Measurements from ENCODE around the gene CCDC88C.
A peak's percentile ranks its signal among the peaks of the same experiment; 100 is the strongest.
"Not testable (repeated sequence)": the region's sequence is repeated elsewhere in the genome, so short reads cannot be mapped to it uniquely, and the experiment has no call there.

The CCDC88C gene, protein sequence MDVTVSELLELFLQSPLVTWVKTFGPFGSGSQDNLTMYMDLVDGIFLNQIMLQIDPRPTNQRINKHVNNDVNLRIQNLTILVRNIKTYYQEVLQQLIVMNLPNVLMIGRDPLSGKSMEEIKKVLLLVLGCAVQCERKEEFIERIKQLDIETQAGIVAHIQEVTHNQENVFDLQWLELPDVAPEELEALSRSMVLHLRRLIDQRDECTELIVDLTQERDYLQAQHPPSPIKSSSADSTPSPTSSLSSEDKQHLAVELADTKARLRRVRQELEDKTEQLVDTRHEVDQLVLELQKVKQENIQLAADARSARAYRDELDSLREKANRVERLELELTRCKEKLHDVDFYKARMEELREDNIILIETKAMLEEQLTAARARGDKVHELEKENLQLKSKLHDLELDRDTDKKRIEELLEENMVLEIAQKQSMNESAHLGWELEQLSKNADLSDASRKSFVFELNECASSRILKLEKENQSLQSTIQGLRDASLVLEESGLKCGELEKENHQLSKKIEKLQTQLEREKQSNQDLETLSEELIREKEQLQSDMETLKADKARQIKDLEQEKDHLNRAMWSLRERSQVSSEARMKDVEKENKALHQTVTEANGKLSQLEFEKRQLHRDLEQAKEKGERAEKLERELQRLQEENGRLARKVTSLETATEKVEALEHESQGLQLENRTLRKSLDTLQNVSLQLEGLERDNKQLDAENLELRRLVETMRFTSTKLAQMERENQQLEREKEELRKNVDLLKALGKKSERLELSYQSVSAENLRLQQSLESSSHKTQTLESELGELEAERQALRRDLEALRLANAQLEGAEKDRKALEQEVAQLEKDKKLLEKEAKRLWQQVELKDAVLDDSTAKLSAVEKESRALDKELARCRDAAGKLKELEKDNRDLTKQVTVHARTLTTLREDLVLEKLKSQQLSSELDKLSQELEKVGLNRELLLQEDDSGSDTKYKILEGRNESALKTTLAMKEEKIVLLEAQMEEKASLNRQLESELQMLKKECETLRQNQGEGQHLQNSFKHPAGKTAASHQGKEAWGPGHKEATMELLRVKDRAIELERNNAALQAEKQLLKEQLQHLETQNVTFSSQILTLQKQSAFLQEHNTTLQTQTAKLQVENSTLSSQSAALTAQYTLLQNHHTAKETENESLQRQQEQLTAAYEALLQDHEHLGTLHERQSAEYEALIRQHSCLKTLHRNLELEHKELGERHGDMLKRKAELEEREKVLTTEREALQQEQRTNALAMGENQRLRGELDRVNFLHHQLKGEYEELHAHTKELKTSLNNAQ (N-terminal part only)

DNA sequence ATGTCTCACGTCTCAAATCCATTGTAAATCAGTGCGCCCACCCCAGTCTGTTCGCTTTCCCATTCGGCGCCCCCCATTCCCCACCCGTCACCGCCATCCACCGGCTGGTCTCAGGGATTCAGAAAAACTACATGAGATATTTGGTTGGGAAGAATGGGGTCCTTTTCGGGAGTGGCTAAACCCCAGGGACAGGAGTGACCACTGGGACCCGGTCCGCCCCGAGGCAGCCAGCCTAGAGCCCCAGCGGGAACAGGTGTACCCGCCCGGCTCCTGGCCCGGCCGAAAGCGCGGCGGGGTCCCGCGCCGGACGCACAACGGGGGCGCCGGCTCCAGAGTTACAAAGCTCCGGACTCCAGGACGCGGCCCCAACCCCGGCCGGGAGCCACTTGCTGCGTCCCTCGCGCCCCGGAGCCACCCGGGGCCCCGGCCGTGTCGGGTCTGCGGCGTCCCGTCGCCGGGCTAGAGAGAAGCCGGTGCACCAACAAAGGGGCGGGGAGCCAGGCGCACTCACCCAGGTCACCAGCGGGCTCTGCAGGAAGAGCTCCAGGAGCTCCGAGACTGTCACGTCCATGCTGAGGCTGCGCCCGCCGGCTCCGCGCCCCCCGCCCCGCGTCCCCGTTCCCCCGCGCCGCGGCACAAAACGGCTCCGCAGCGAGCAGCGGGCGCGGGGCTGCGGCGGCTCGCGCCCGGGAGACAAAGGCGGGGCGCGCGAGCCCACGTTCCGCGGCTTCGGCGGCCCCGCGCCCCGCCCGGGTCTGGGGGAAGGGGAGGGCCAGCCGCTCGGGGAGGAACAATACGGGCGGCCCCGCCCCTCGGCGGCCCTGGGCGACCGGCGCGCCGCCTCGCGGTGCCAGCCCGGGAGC lies at the start of gene CCDC88C:
Gene CCDC88C (minus strand): TSS at position 701 of the 863 bp plus-strand sequence. CDS start 130 bp downstream, at position 571.
- no peak for FAIRE-seq

DNA sequence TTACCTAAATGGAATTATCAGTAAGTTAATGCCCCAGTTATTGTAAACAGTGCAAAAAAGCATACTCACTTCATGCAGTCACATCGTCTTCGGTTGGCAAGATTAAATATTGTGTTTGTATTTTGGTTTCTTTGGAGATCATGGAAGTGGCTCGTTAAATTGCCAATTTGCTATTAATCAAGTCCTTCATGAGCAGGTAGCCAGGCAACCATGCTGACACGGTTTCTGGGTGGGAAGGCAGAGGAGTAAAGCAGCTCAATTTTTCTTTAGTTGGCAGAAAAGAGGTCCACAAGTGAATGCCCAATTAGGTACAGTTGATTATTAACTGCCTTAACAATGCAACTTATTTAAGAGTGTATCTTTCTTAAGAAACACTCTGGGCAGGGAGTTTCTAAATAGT lies 48.6 kb upstream of the CCDC88C start:
- FAIRE-seq: peak; percentile 99

DNA sequence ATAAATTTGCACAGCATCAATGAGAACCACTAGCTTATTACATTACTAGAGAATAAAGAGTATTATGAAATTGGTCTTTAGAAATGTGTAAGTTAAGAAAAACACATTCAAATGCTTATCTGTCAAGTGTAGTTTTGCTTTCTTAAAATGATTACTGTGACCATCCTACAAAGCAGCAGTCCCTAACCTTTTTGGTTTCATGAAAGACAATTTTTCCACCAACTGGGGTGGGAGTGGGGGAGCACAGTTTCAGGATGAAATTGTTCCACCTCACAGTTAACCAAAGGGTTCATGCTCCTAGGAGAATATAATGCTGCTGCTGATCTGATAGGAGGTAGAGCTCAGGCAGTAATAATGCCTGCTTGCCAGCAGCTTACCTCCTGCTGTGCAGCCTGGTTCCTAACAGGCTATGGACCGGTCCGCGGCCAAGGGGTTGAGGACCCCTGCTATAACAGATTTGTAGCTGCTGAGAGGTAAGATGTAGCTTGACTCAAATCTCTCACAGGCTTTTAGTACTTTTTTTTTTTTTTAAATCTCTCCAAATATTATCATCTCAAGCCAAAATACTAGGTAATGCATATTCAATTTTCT lies 47.1 kb upstream of the CCDC88C start:
- FAIRE-seq: peak; percentile 64

DNA sequence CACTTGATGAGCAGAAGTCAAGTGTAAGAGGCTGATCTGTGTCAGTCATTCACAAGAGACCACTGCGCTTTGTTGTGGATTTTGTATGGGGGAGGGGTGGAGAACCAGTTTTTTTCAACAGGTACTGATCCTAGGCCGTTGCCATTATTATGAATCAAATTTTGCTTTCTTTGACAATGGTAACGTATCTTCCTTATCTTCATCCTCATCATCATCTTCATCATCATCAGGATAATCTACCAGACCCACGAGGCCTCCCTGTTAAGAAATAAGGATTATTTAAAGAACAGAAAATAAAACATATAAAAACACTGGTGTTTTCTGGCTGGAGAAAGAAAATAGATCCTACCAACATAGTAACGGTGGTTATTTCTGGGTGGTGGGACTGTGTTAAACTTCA lies 41.0 kb upstream of the CCDC88C start:
- FAIRE-seq: no peak

DNA sequence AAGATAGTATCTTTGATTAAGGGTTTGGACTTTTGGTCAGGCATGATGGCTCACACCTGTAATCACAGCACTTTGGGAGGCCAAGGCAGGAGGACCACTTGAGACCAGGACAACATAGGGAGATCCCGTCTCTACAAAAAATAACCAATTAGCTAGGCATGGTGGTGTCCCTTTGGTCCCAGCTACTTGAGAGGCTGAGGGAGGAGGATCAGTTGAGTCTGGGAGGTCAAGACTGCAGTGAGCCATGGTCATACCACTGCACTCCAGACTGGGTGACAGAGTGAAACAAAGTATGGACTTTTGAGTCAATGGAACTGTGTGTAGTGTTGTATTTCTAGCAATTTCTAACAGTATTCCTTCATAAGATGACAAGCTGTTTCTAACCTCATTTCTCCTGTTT lies 38.7 kb upstream of the CCDC88C start:
- no peak for FAIRE-seq

DNA sequence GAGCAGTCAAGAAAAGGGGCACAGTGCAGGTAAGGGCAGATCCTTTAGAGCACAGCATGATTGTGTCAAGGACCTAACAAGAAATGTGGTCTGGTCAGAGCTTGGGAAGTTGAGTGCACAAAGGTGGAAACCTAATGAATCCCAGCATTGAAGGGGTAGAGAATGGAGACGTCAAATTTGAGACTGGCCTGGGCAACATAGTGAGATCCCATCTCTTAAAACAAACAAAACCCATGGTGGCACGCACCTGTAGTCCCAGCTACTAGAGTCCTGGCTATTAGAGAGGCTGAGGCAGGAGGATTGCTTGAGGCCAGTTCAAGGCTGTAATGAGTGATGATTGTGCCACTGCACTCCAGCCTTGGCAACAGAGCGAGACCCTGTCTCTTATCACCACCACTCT lies 37.0 kb upstream of the CCDC88C start:
- FAIRE-seq: no peak

DNA sequence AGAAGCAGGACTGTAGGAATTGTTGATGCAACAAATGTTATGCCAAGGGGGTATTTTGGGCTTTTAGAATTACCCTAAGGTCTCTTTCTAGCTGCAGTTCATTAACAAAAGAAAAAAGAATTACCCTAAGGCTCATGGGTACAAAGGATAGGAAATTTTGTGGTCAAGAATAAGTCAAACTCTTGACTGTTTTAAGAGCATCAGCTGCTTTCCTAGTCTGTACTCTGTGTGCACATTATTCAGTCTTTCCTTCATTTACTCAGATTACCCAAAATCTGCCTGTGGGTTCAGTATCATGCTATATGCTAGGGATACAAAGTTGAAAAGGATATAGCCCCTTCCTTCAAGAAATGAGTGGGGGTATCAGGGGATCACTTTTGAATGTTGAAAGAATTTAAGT lies 36.5 kb upstream of the CCDC88C start:
- no peak for FAIRE-seq

DNA sequence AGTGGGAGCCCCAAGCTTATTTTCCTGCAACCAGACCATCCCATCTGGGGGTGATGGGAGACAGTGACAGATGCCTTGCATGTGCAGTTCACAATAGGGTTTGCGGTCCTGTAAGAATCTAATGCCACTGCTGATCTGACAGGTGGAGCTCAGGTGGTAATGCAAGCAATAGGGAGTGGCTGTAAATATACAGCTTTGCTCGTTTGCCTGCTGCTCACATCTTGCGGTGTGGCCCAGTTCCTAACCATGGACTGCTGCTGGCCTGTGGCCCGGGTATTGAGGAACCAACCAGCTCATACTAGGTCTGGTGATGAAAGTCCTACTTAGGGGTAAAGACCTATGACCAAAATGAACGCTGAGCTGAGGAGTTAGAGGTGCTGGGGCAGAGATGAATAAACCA lies 36.1 kb upstream of the CCDC88C start:
- FAIRE-seq: no peak

DNA sequence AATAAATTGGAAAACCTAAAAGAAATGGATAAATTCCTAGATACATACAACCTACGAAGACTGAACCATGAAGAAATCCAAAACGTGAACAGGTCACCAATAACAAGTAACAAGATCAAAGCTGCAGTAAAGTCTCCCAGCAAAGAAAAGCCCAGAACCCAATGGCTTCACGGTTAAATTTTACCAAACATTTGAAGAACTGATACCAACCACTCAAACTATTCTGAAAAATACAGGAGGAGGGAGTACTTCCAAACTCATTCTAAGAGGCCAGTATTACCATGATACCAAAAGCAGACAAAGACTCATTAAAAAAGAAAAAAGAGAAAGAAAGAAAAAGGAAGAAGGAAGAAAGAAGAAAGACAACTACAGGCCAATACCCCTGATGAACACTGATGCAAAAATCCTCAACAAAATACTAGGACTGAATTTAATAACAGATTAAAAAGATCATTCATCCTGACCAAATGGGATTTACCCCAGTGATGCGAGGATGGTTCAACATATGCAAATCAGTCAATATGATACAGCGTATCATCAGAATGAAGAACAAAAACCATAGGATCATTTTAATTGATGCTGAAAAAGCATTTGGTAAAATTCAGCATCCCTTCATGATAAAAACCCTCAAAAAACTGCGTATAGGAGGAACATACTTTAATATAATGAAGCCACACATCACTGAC lies 26.9 kb upstream of the CCDC88C start:
- FAIRE-seq: no peak

DNA sequence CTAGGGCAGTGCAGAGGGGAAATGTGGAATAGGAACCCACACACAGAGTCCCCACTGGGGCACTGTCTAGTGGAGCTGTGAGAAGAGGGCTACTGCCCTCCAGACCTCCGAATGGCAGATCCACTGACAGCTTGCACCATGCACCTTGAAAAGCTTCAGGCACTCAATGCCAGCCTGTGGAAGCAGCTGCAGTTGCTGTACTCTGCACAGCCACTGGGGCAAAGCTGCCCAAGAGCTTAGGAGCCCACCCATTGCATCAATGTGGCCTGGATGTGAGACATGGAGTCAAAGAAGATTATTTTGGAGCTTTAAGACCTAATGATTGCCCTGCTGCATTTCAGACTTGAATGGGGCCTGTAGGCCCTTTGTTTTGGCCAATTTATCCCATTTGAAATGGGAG lies 21.7 kb upstream of the CCDC88C start:
- no peak for FAIRE-seq

DNA sequence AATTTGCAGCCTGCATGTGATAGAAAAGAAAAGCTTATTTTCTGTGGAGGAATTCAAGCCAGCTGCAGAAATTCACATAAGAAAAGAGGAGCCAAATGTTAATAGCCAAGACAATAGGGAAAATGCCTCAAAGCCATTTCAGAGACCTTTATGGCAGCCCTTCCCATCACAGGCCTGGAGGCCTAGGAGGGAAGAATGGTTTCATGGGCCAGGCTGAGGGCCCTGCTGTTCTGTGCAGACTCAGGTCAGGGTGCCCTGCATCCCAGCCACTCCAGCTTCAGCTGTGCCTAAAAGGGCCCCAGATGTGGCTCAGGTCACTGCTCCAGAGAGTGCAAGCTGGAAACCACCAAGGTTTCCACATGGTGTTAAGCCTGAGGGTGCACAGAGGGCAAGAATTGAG lies 21.2 kb upstream of the CCDC88C start:
- FAIRE-seq: no peak

DNA sequence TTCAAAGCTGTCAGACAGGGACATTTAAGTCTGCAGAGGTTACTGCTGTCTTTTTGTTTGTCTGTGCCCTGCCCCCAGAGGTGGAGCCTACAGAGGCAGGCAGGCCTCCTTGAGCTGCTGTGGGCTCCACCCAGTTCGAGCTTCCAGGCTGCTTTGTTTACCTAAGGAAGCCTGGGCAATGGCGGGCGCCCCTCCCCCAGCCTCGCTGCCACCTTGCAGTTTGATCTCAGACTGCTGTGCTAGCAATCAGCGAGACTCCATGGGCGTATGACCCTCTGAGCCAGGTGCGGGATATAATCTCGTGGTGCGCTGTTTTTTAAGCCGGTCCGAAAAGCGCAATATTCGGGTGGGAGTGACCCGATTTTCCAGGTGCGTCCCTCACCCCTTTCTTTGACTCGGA lies 18.6 kb upstream of the CCDC88C start:
- FAIRE-seq: not testable (repeated sequence)

DNA sequence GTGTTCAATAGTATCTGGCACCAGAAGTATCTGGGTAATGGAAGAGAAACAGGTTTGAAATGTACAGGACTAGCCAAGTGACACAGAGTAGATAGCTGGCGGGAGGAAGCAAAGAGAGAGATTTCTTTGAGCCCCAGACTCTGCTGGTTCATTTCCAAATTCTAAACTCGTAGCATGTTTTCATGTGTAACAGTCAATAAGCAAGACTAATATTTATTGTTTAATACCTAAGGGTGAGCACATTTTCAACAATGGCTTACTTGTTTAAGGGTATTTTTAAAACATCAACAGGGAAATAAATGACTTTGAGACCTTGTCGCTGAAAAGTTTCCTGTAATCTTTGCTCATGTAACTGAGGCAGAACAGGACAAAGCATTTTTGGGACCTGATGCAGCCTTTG lies 11.8 kb upstream of the CCDC88C start:
- FAIRE-seq: no peak

DNA sequence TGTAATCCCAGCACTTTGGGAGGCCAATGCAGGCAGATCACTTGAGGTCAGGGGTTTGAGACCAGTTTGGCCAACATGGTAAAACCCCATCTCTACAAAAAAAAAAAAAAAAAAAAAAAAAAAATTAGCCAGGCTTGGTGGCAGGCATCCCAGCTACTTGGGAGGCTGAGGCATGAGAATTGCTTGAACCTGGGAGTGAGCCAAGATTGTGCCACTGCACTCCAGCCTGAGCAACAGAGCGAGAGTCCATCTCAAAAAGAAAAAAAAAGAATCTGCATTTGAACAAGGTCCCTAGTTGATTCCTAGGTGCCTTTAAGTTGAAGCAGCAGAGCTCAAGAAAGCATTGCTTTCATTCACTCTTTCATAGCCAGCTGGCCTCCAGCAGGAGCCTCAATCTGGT lies 11.3 kb upstream of the CCDC88C start:
- FAIRE-seq: not testable (repeated sequence)

DNA sequence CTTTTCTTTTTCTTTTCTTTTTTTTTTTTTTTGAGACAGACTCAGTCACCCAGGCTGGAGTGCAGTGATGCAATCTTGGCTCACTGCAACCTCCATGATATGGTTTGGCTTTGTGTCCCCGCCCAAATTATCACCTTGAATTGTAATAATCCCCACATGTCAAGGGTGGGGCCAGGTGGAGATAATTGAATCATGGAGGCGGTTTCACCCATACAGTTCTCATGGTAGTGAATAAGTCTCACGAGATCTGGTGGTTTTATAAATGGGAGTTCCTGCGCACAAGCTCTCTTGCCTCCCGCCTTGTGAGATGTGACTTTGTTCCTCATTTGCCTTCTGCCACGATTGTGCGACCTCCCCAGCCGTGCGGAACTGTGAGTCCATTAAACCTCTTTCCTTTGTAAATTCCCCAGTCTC lies 7.9 kb upstream of the CCDC88C start:
- FAIRE-seq: not testable (repeated sequence)

DNA sequence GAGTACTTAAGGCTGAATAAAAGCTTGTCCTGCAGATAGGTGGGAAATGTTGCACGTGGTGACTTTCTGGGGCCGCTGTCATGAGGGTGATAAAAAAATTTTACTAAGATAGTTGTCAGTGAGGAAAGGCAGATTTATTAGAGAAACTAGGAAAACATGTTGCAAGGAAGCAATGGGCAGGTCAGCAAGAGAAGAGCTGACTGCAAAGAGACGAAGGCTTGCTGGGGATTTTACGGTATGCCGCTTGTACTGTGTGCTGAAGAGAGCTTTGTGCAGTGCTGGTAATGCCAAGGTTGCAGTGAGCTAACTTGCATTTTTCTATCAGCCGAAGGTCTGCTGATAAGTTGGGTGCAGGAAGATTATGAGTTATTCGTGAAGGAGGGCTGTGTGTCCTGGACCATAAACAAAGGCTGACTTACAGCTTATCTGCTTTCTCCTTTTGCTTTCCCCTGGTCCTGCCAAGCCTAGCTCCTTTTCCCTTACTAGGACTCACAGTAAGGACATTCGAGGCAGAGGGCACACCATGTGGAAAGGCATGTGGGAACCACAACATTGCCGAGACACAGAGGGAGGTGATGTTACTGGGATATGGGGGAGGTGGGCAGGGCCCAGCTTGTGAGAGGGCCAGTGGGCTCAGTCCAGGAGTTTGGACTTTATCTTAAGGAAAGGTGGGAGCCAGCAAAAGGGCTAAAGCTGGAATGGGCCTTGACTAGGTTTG lies 7.4 kb upstream of the CCDC88C start:
- FAIRE-seq: no peak

DNA sequence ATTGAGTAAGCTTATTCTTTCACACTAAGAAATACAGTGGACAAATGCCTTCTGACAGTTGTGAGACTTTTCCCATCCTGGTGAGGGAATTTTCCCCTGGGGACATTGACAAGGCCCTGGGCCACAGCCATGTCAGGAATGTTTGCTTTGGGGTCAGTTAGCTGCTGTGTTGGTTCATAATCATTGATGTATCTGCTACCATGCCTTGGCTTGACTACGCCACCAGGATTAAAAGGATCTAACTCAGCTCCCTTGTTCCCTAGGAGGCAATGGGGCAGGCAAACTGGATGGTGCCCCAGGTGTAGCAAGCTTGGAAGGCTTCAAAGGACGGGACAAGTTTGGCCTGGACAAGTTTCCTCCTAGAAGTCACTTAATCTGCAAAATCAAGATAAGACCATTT lies 3.1 kb upstream of the CCDC88C start:
- FAIRE-seq: no peak

DNA sequence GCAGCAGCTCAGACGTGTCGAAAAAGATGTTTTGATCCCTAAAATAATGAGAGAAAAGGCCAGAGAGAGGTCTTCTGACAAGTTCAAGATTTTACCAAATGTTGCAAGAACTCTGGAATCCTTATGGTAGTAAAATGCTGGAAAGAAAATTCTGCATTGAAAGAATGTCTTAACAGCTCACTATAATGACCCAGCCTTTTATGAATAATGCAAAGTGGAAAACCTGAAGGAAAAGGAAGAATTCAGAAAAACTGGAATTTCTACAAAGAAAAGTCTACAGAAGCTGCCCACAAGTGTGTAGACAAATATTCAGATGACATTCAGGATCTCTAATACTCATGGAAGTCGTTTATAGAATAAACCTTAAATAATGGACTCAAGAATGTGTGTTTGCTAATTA lies 1.8 kb upstream of the CCDC88C start:
- no peak for FAIRE-seq

DNA sequence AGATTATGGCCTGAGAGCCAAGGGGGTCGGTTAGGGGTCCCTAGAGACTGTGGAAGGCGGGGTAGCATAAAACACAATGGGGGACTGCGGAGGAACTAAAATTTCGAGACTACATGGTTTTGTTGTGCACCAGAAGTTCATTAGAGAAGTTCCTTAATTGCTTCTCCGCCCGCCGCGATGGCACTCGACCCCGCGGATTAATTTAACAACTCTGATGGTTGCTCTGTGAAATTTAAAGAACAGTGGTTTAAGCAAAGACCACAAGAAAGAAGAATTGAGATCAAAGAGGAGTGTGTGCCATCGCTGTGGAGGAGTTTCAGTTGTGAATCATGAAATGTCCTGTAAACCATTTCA lies 1.4 kb upstream of the CCDC88C start:
- FAIRE-seq: no peak

DNA sequence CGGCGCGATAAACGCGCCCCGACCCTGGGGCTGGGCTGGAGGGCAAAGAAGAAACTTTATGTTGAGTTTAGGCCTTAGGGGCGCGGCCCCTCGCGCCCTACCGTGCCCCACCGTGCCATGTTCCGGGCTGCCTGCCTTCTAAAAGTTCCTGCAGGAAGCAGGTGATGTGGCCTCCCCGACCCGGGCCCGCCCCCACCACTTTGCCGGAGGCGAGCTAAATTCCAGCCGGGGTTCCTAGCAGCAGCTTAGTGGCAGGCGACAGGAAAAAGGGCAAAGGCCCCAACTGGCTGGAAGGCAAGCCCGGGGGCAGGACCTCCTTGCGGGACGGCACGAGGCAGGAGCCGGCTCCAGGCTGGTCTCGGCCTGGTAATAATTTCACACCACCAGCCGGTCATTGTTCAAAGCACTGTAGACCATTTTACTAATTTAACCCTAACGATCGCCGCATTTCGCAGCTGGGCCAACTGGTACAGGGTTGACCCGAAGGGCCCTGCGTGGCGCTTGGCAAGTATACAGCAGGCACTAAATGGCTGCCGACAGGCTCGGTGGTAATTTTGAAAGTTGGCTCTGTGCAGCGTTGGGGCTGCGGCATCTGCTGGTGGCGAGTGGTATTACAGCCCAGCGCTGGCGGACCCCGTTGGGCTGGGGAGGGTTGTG lies 895 bp upstream of the CCDC88C start:
- no peak for FAIRE-seq
